NT2/D1 (cell line): Measurements from ENCODE around the gene GCN1.

Experiments used
- SUZ12 ChIP-seq: IDR thresholded peaks from 2 replicates; pipeline ENCODE4 v1.6.1; 2011; ENCODE audit not compliant: insufficient read length, insufficient read depth; ENCODE audit errors: extremely low read depth
- YY1 ChIP-seq: IDR thresholded peaks from 2 replicates; pipeline ENCODE4 v1.6.1; 2011; ENCODE audit not compliant: insufficient read length, insufficient read depth
- ZNF274 ChIP-seq: IDR thresholded peaks from 2 replicates; pipeline ENCODE4 v1.6.1; 2011; ENCODE audit warnings: mild to moderate bottlenecking, low read depth, low read length

- no peak for TF ChIP-seq ZNF274
- no peak for TF ChIP-seq SUZ12
- no peak for TF ChIP-seq YY1
Observed at GRCh38 chr12:120101182-120101581, 93.3 kb downstream of the GCN1 start.
